Neuronal stem cell (in vitro differentiated cells): ENCODE measurements around the gene PCDHB4.
"Not testable (repeated sequence)": the region's sequence is repeated elsewhere in the genome, so short reads cannot be mapped to it uniquely, and the experiment has no call there.

ENCODE experiments used
- DNase-seq: peaks from one replicate; pipeline ENCODE4 v3.0.0-alpha.2; 2013; ENCODE audit warnings: low spot score
- H2AFZ ChIP-seq: one replicate; pipeline ENCODE4 v1.6.1; 2013; ENCODE audit warnings: mild to moderate bottlenecking, low read length, inconsistent platforms
- H2AK5ac ChIP-seq: 2 replicates; pipeline ENCODE4 v1.6.1; 2013; ENCODE audit warnings: low read depth, mild to moderate bottlenecking, inconsistent platforms, low read length, moderate library complexity, mixed read lengths
- H2BK120ac ChIP-seq: 2 replicates; pipeline ENCODE4 v1.6.1; 2013; ENCODE audit warnings: low read depth, mild to moderate bottlenecking, inconsistent platforms, low read length, moderate library complexity, mixed read lengths
- H2BK12ac ChIP-seq: one replicate; pipeline ENCODE4 v1.6.1; 2013; ENCODE audit warnings: low read length, inconsistent platforms
- H2BK15ac ChIP-seq: 2 replicates; pipeline ENCODE4 v1.6.1; 2013; ENCODE audit warnings: mild to moderate bottlenecking, low read length, inconsistent platforms, mixed read lengths
- H2BK5ac ChIP-seq: one replicate; pipeline ENCODE4 v1.6.1; 2013; ENCODE audit warnings: inconsistent platforms, mild to moderate bottlenecking, low read length, moderate library complexity
- H3K14ac ChIP-seq: one replicate; pipeline ENCODE4 v1.6.1; 2013; ENCODE audit warnings: low read length, inconsistent platforms
- H3K18ac ChIP-seq: 2 replicates; pipeline ENCODE4 v1.6.1; 2013; ENCODE audit warnings: low read length, inconsistent platforms
- H3K23ac ChIP-seq: 2 replicates; pipeline ENCODE4 v1.6.1; 2013; ENCODE audit warnings: low read depth, mild to moderate bottlenecking, mixed read lengths, low read length, inconsistent platforms; ENCODE audit not compliant: poor library complexity
- H3K27ac ChIP-seq: replicated peaks from 3 replicates; pipeline ENCODE4 v1.5.1; 2013; ENCODE audit warnings: low read length, inconsistent platforms
- H3K27me3 ChIP-seq, 3 experiments: 2 replicates each; pipeline ENCODE4 v1.6.1; 2013; ENCODE audit warnings: low read length in 3 of 3, mild to moderate bottlenecking in 2 of 3, inconsistent platforms in 1 of 3, low read depth in 1 of 3, mixed read lengths in 1 of 3, moderate library complexity in 1 of 3; ENCODE audit not compliant: control insufficient read depth in 3 of 3, insufficient read depth in 3 of 3
- H3K36me3 ChIP-seq, 2 donors: replicated peaks in 1 of 2; 2 replicates each; pipeline ENCODE4 v1.6.1; 2013; ENCODE audit warnings: low read length in 2 of 2; ENCODE audit not compliant: control insufficient read depth in 2 of 2, insufficient read depth in 2 of 2
- H3K4ac ChIP-seq: 2 replicates; pipeline ENCODE4 v1.6.1; 2013; ENCODE audit warnings: inconsistent platforms, mild to moderate bottlenecking, low read length, moderate library complexity
- H3K4me1 ChIP-seq, 2 donors: 1 replicate in 1 of 2; 2 replicates in 1 of 2; pipeline ENCODE4 v1.6.1; 2013; ENCODE audit warnings: low read length in 2 of 2, low read depth in 1 of 2; ENCODE audit not compliant: control insufficient read depth in 2 of 2, insufficient read depth in 1 of 2
- H3K4me2 ChIP-seq: one replicate; pipeline ENCODE4 v1.6.1; 2013; ENCODE audit warnings: mild to moderate bottlenecking, low read length, inconsistent platforms; ENCODE audit not compliant: insufficient read depth, poor library complexity, severe bottlenecking
- H3K4me3 ChIP-seq, 2 donors: 2 replicates each; pipeline ENCODE4 v1.5.1; 2013; ENCODE audit warnings: low read length in 2 of 2, mild to moderate bottlenecking in 2 of 2, inconsistent platforms in 1 of 2, moderate library complexity in 1 of 2
- H3K79me1 ChIP-seq: one replicate; pipeline ENCODE4 v1.6.1; 2013; ENCODE audit warnings: low read depth, mild to moderate bottlenecking, inconsistent platforms, low read length, moderate library complexity
- H3K9ac ChIP-seq: one replicate; pipeline ENCODE4 v1.6.1; 2013; ENCODE audit warnings: mild to moderate bottlenecking, low read depth, low read length, inconsistent platforms; ENCODE audit not compliant: poor library complexity
- H3K9me3 ChIP-seq, 2 donors: replicated peaks in 1 of 2; 2 replicates each; pipeline versions ENCODE3 to v1.6.1; 2013; ENCODE audit warnings: low read length in 2 of 2, mild to moderate bottlenecking in 2 of 2, inconsistent platforms in 1 of 2, low read depth in 1 of 2, mixed read lengths in 1 of 2, moderate library complexity in 1 of 2; ENCODE audit not compliant: control insufficient read depth in 2 of 2, insufficient read depth in 1 of 2
- H4K8ac ChIP-seq: one replicate; pipeline ENCODE4 v1.6.1; 2013; ENCODE audit warnings: low read depth, mild to moderate bottlenecking, inconsistent platforms, low read length, moderate library complexity
- H4K91ac ChIP-seq: one replicate; pipeline ENCODE4 v1.6.1; 2013; ENCODE audit warnings: low read length, low read depth, mild to moderate bottlenecking, inconsistent platforms; ENCODE audit not compliant: poor library complexity
- WGBS, 2 donors: extraction: QIAGEN DNeasy Blood & Tissue Kit; methylation state at CpG; one replicate each; pipeline ENCODE4 v1.1.7; 2013; ENCODE audit warnings: missing lambda C conversion rate in 2 of 2, mixed read lengths in 1 of 2; ENCODE audit not compliant: insufficient read length in 2 of 2, insufficient replicate concordance in 1 of 2; ENCODE audit errors: extremely low coverage in 2 of 2; 5-methylcytosine and 5-hydroxymethylcytosine counted together

PCDHB4 gene

DNA sequence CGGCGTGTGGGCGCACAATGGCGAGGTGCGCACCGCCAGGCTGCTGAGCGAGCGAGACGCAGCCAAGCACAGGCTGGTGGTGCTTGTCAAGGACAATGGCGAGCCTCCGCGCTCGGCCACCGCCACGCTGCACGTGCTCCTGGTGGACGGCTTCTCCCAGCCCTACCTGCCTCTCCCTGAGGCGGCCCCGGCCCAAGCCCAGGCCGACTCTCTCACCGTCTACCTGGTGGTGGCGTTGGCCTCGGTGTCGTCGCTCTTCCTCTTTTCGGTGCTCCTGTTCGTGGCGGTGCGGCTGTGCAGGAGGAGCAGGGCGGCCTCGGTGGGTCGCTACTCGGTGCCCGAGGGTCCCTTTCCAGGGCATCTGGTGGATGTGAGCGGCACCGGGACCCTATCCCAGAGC lies 30.5 kb downstream of the PCDHB4 start:
- H3K9ac ChIP-seq, H2BK15ac ChIP-seq, H3K14ac ChIP-seq, H3K27me3 ChIP-seq, H2AK5ac ChIP-seq, H3K23ac ChIP-seq, H4K8ac ChIP-seq, H2AFZ ChIP-seq, H2BK5ac ChIP-seq, H3K18ac ChIP-seq, H2BK120ac ChIP-seq, H3K79me1 ChIP-seq, H2BK12ac ChIP-seq, H3K4me1 ChIP-seq, H3K36me3 ChIP-seq, DNase-seq, H3K4ac ChIP-seq, H3K4me2 ChIP-seq, H3K27ac ChIP-seq, H4K91ac ChIP-seq, H3K4me3 ChIP-seq: not testable (repeated sequence)
- no CpG with 5 or more reads among the region's 36 CpGs for WGBS, 2 donors
- peaks cover 8 to 14% of the 10 kb centered on the region in 2 donors for H3K9me3 ChIP-seq

DNA sequence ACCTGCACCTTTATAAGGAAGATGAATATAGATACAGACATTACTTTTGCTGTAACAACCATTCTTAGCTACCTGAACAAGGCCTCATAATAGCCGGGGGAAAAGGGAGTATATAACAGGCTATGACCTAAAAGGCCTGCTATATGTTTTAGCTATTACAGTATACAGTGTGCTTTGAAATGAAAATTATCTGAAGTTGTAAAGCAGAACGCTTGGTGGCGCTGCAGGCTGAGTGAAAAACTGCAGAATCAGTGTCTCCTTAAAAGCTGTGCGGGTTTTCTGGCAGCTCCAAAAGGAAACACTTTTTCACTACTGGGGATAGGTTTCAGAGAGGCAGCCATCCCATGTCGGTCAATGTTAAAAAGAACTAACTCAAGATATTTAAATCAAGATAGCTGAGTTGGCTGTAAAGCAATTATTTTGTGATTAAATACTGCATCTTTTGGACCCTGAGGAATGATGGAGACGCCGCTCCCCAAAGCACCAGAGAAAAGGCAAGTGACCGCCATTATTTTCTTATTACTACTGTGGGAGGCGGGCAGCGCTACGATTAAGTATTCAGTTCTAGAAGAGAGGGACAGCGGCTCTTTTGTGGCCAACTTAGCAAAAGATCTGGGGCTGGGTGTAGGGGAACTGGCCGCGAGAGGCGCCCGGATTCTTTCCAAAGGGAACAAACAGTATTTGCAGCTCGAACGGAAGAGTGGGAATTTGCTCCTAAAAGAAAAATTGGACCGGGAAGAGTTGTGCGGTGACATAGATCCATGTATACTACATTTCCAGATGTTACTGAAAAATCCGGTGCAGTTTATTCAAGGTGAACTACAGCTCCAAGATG lies 34.1 kb downstream of the PCDHB4 start:
- no CpG with 5 or more reads among the region's 21 CpGs for WGBS, 2 donors
- Histone ChIP-seq H3K4ac (no peak overlapping the region), H3K27ac (no peak overlapping the region), H2BK5ac (no peak overlapping the region), H3K4me2 (peak overlapping the region; percentile 21), H3K4me3 (no peak overlapping the region), H3K9me3 (peaks cover 7 to 13% of the 10 kb centered on the region in 2 donors), H2BK15ac (no peak overlapping the region), H3K23ac (no peak overlapping the region), H2AK5ac (no peak overlapping the region), H3K36me3 (no peaks in the 10 kb centered on the region), H3K4me1 (no peaks in the 10 kb centered on the region), H3K79me1 (no peaks in the 10 kb centered on the region), H4K91ac (no peak overlapping the region), H3K9ac (no peak overlapping the region), H2AFZ (no peak overlapping the region), H2BK120ac (no peak overlapping the region), H4K8ac (no peak overlapping the region), H3K14ac (no peak overlapping the region), H3K18ac (no peak overlapping the region), H3K27me3 (no peaks in the 10 kb centered on the region), H2BK12ac (no peak overlapping the region)
- no peak for DNase-seq

DNA sequence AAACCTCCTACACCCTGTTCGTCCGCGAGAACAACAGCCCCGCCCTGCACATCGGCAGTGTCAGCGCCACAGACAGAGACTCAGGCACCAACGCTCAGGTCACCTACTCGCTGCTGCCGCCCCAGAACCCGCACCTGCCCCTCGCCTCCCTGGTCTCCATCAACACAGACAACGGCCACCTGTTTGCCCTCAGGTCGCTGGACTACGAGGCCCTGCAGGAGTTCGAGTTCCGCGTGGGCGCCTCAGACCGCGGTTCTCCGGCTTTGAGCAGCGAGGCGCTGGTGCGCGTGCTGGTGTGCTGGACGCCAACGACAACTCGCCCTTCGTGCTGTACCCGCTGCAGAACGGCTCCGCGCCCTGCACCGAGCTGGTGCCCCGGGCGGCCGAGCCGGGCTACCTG lies 35.7 kb downstream of the PCDHB4 start:
- H2BK12ac ChIP-seq, H3K14ac ChIP-seq, H4K91ac ChIP-seq, H3K27me3 ChIP-seq, H3K4me1 ChIP-seq, H3K27ac ChIP-seq, H3K4ac ChIP-seq, H3K4me3 ChIP-seq, H3K23ac ChIP-seq, H2BK120ac ChIP-seq, H2AFZ ChIP-seq, H3K36me3 ChIP-seq, H4K8ac ChIP-seq, H2BK5ac ChIP-seq, H3K9me3 ChIP-seq, H3K18ac ChIP-seq, H3K9ac ChIP-seq, H2BK15ac ChIP-seq, H3K79me1 ChIP-seq, H2AK5ac ChIP-seq, H3K4me2 ChIP-seq, DNase-seq: not testable (repeated sequence)
- no CpG with 5 or more reads among the region's 38 CpGs for WGBS, 2 donors

DNA sequence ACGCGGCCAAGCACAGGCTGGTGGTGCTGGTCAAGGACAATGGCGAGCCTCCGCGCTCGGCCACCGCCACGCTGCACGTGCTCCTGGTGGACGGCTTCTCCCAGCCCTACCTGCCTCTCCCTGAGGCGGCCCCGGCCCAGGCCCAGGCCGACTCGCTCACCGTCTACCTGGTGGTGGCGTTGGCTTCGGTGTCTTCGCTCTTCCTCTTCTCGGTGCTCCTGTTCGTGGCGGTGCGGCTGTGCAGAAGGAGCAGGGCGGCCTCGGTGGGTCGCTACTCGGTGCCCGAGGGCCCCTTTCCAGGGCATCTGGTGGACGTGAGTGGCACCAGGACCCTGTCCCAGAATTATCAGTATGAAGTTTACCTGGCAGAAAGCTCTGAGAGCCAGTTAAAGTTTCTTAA lies 36.3 kb downstream of the PCDHB4 start:
- not testable (repeated sequence) for H3K4ac ChIP-seq, H2BK12ac ChIP-seq, H3K4me3 ChIP-seq, H2AFZ ChIP-seq, H3K23ac ChIP-seq, DNase-seq, H2BK120ac ChIP-seq, H3K4me1 ChIP-seq, H3K36me3 ChIP-seq, H3K4me2 ChIP-seq, H4K91ac ChIP-seq, H3K18ac ChIP-seq, H3K9me3 ChIP-seq, H3K9ac ChIP-seq, H2AK5ac ChIP-seq, H3K79me1 ChIP-seq, H3K27me3 ChIP-seq, H2BK15ac ChIP-seq, H3K27ac ChIP-seq, H4K8ac ChIP-seq, H2BK5ac ChIP-seq, H3K14ac ChIP-seq
- no CpG with 5 or more reads among the region's 28 CpGs for whole genome bisulfite sequencing, 2 donors
